Astrocyte (in vitro differentiated cells and primary cell): Measurements from ENCODE around the gene ANO2. TPM values are rescaled to one million over a fixed set of nuclear protein-coding genes. Genes with fewer than 3 reads are reported as not detected.

Source experiments
- DNase-seq: peaks from one replicate; pipeline ENCODE4 v3.0.0-alpha.2; 2010; ENCODE audit warnings: low read depth
- FAIRE-seq: peaks from 2 replicates; lab custom pipeline; 2011; peaks lifted over from hg19 to GRCh38; lab: Jason Lieb, UNC
- H2AFZ ChIP-seq: 2 replicates; pipeline ENCODE4 v1.6.0; 2012; ENCODE audit warnings: low read depth, low read length, inconsistent platforms
- H3K27ac ChIP-seq: 2 replicates; pipeline ENCODE4 v1.5.1; 2011; ENCODE audit warnings: low read depth, low read length, inconsistent platforms
- H3K27me3 ChIP-seq: 2 replicates; pipeline ENCODE4 v1.6.0; 2011; ENCODE audit warnings: low read length, inconsistent platforms; ENCODE audit not compliant: insufficient read depth
- H3K36me3 ChIP-seq: 2 replicates; pipeline ENCODE4 v1.5.1; 2011; ENCODE audit warnings: low read length, inconsistent platforms; ENCODE audit not compliant: insufficient read depth
- H3K4me1 ChIP-seq: 2 replicates; pipeline ENCODE4 v1.5.1; 2011; ENCODE audit warnings: low read length, inconsistent platforms; ENCODE audit not compliant: insufficient read depth
- H3K4me2 ChIP-seq: 2 replicates; pipeline ENCODE4 v1.6.0; 2012; ENCODE audit warnings: low read length, inconsistent platforms
- H3K4me3 ChIP-seq: 2 replicates; pipeline ENCODE4 v1.5.1; 2011; ENCODE audit warnings: low read depth, mild to moderate bottlenecking, low read length, inconsistent platforms; ENCODE audit not compliant: insufficient read depth
- H3K79me2 ChIP-seq: 2 replicates; pipeline ENCODE4 v1.6.0; 2012; ENCODE audit warnings: mild to moderate bottlenecking, low read length, inconsistent platforms; ENCODE audit not compliant: insufficient read depth
- H3K9ac ChIP-seq: 2 replicates; pipeline ENCODE4 v1.6.0; 2012; ENCODE audit warnings: mild to moderate bottlenecking, low read length, inconsistent platforms
- H3K9me3 ChIP-seq: 2 replicates; pipeline ENCODE4 v1.5.1; 2012; ENCODE audit warnings: low read depth, mild to moderate bottlenecking, low read length, inconsistent platforms; ENCODE audit not compliant: insufficient read depth
- H4K20me1 ChIP-seq: 2 replicates; pipeline ENCODE4 v1.6.0; 2012; ENCODE audit warnings: low read length, inconsistent platforms; ENCODE audit not compliant: insufficient read depth
- H3K27ac Mint-ChIP-seq: one replicate; pipeline ENCODE4 v1.8.0; 2021; ENCODE audit warnings: mild to moderate bottlenecking, mixed read lengths; ENCODE audit not compliant: unreplicated experiment
- H3K27me3 Mint-ChIP-seq: one replicate; pipeline ENCODE4 v1.8.0; 2021; ENCODE audit warnings: low read depth, mixed read lengths; ENCODE audit not compliant: unreplicated experiment
- H3K36me3 Mint-ChIP-seq: one replicate; pipeline ENCODE4 v1.8.0; 2021; ENCODE audit warnings: low read depth, mixed read lengths; ENCODE audit not compliant: unreplicated experiment
- H3K4me1 Mint-ChIP-seq: one replicate; pipeline ENCODE4 v1.8.0; 2021; ENCODE audit warnings: low read depth, mixed read lengths; ENCODE audit not compliant: unreplicated experiment
- H3K4me3 Mint-ChIP-seq: one replicate; pipeline ENCODE4 v1.8.0; 2021; ENCODE audit warnings: mild to moderate bottlenecking, moderate library complexity, mixed read lengths; ENCODE audit not compliant: unreplicated experiment
- H3K9me3 Mint-ChIP-seq: one replicate; pipeline ENCODE4 v1.8.0; 2021; ENCODE audit warnings: mild to moderate bottlenecking, mixed read lengths; ENCODE audit not compliant: unreplicated experiment
- EZH2 ChIP-seq: IDR thresholded peaks from 2 replicates; pipeline ENCODE4 v1.6.1; 2012; ENCODE audit warnings: mild to moderate bottlenecking, low read length, inconsistent platforms; ENCODE audit not compliant: insufficient read depth
- total RNA-seq: library from RNA; stranded (reverse); gene quantifications from 2 replicates; pipeline ENCODE4 v1.2.1, GENCODE V29; 2021
- TF ChIP-seq, protein P1 (sequence below): IDR thresholded peaks from 2 replicates; pipeline ENCODE4 v1.5.1; 2011; ENCODE audit warnings: low read depth, mild to moderate bottlenecking, inconsistent platforms, low read length, moderate library complexity; ENCODE audit not compliant: insufficient read depth

ANO2 gene
- total RNA-seq, 1 donor from 2014 or later: 0.93 TPM

- peaks cover 1% of the 10 kb centered on the region for H3K9me3 Mint-ChIP-seq
- H3K36me3 Mint-ChIP-seq: no peaks in the 10 kb centered on the region
- Histone ChIP-seq H3K4me2 (no peak overlapping the region), H3K4me3 (no peak overlapping the region), H3K9ac (no peak overlapping the region), H4K20me1 (no peaks in the 10 kb centered on the region), H3K79me2 (no peaks in the 10 kb centered on the region), H2AFZ (no peak overlapping the region), H3K4me1 (no peaks in the 10 kb centered on the region), H3K36me3 (no peaks in the 10 kb centered on the region), H3K27ac (no peak overlapping the region), H3K27me3 (no peaks in the 10 kb centered on the region), H3K9me3 (peaks cover 5% of the 10 kb centered on the region)
- peaks cover 6% of the 10 kb centered on the region for H3K4me1 Mint-ChIP-seq
- no peak for DNase-seq
- H3K4me3 Mint-ChIP-seq: no peak overlapping the region
- peaks cover 41% of the 10 kb centered on the region for H3K27me3 Mint-ChIP-seq
- FAIRE-seq: no peak
- TF ChIP-seq, protein P1, sequence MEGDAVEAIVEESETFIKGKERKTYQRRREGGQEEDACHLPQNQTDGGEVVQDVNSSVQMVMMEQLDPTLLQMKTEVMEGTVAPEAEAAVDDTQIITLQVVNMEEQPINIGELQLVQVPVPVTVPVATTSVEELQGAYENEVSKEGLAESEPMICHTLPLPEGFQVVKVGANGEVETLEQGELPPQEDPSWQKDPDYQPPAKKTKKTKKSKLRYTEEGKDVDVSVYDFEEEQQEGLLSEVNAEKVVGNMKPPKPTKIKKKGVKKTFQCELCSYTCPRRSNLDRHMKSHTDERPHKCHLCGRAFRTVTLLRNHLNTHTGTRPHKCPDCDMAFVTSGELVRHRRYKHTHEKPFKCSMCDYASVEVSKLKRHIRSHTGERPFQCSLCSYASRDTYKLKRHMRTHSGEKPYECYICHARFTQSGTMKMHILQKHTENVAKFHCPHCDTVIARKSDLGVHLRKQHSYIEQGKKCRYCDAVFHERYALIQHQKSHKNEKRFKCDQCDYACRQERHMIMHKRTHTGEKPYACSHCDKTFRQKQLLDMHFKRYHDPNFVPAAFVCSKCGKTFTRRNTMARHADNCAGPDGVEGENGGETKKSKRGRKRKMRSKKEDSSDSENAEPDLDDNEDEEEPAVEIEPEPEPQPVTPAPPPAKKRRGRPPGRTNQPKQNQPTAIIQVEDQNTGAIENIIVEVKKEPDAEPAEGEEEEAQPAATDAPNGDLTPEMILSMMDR: peak; percentile 29
- TF ChIP-seq EZH2: no peak
- no peak overlapping the region for H3K27ac Mint-ChIP-seq
Observed at GRCh38 chr12:5796171-5796958, 148.7 kb downstream of the ANO2 start.

GRCh38 chr12:5794156-5794555 lies 150.9 kb downstream of the ANO2 start:
- H3K27ac ChIP-seq: no peak overlapping the region
- no peak overlapping the region for H3K9ac ChIP-seq
- no peak overlapping the region for H3K4me2 ChIP-seq
- FAIRE-seq: no peak
- H3K4me3 ChIP-seq: no peak overlapping the region
- no peak overlapping the region for H3K27ac Mint-ChIP-seq
- H3K79me2 ChIP-seq: no peaks in the 10 kb centered on the region
- TF ChIP-seq, protein P1: no peak
- no peak for TF ChIP-seq EZH2
- H2AFZ ChIP-seq: no peak overlapping the region
- peaks cover 5% of the 10 kb centered on the region for H3K9me3 ChIP-seq
- H3K27me3 ChIP-seq: peaks cover 5% of the 10 kb centered on the region
- peaks cover 37% of the 10 kb centered on the region for H3K27me3 Mint-ChIP-seq
- H3K9me3 Mint-ChIP-seq: no peaks in the 10 kb centered on the region
- H4K20me1 ChIP-seq: no peaks in the 10 kb centered on the region
- DNase-seq: no peak
- H3K36me3 Mint-ChIP-seq: no peaks in the 10 kb centered on the region
- no peaks in the 10 kb centered on the region for H3K36me3 ChIP-seq
- peaks cover 8% of the 10 kb centered on the region for H3K4me1 Mint-ChIP-seq
- H3K4me3 Mint-ChIP-seq: no peak overlapping the region
- H3K4me1 ChIP-seq: no peaks in the 10 kb centered on the region

GRCh38 chr12:5792343-5792742 lies 152.7 kb downstream of the ANO2 start:
- DNase-seq (peak; percentile 8), FAIRE-seq (no peak)
- no peaks in the 10 kb centered on the region for H3K36me3 Mint-ChIP-seq
- Histone ChIP-seq H3K79me2 (no peaks in the 10 kb centered on the region), H3K9me3 (peaks cover 3% of the 10 kb centered on the region), H2AFZ (no peak overlapping the region), H3K36me3 (no peaks in the 10 kb centered on the region), H4K20me1 (no peaks in the 10 kb centered on the region), H3K4me3 (no peak overlapping the region), H3K4me2 (no peak overlapping the region), H3K27ac (no peak overlapping the region), H3K9ac (no peak overlapping the region), H3K4me1 (no peaks in the 10 kb centered on the region), H3K27me3 (peaks cover 5% of the 10 kb centered on the region)
- H3K4me3 Mint-ChIP-seq: no peak overlapping the region
- H3K27me3 Mint-ChIP-seq: peaks cover 32% of the 10 kb centered on the region
- H3K27ac Mint-ChIP-seq: peak overlapping the region; percentile 37
- peaks cover 8% of the 10 kb centered on the region for H3K4me1 Mint-ChIP-seq
- no peak for TF ChIP-seq EZH2
- TF ChIP-seq, protein P1: no peak
- no peaks in the 10 kb centered on the region for H3K9me3 Mint-ChIP-seq
